ENCODE results near the gene AURKAIP1.

AURKAIP1 gene

GRCh38 chr1:1399872-1400575, 25.0 kb upstream of the AURKAIP1 start:
- TF ChIP-seq, protein P1, sequence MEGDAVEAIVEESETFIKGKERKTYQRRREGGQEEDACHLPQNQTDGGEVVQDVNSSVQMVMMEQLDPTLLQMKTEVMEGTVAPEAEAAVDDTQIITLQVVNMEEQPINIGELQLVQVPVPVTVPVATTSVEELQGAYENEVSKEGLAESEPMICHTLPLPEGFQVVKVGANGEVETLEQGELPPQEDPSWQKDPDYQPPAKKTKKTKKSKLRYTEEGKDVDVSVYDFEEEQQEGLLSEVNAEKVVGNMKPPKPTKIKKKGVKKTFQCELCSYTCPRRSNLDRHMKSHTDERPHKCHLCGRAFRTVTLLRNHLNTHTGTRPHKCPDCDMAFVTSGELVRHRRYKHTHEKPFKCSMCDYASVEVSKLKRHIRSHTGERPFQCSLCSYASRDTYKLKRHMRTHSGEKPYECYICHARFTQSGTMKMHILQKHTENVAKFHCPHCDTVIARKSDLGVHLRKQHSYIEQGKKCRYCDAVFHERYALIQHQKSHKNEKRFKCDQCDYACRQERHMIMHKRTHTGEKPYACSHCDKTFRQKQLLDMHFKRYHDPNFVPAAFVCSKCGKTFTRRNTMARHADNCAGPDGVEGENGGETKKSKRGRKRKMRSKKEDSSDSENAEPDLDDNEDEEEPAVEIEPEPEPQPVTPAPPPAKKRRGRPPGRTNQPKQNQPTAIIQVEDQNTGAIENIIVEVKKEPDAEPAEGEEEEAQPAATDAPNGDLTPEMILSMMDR (IDR thresholded peaks at IDR 0.05), result no peak

- TF ChIP-seq, protein P1 (IDR thresholded peaks at IDR 0.05), result peak; percentile 43; the same call in 1 of the 2 replicates
These were observed 24.3 kb upstream of the AURKAIP1 start, which contains the start of gene CCNL2 for GRCh38 chr1:1399187-1399871. Gene CCNL2, minus strand, starts transcription at chr1:1399335. Its CDS starts 29 bp downstream, at chr1:1399306.

DNA sequence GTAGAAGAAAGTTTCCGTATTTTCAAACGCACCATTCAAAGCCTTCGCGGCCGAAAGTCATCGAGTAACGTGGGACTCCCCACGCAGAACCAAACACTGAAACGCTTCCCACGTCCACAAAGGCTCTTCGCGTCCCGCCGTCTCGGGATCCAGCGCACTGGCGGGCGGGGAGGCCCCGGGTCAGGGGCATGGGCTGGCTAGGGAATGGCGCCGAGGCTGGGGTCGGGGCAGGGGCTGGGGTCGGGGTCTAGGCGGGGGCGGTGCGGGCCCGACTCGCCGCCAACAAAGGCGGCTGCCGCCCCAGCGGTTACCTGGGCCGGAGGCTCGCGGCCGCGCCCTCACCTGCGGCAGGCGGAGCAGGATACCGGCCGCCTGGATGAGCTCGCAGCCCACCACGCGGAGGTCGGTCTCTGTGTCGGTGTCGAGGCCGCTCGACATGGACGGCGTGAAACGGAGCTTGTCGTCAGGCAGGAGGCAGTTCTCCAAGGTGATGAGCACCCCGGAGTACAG, 23.7 kb upstream of the AURKAIP1 start:
- TF ChIP-seq, protein P1 (IDR thresholded peaks at IDR 0.05), result no peak

- TF ChIP-seq, protein P1 (IDR thresholded peaks at IDR 0.05), result no peak
These were observed 23.0 kb upstream of the AURKAIP1 start for GRCh38 chr1:1397839-1398523.

GRCh38 chr1:1395166-1395565, 20.2 kb upstream of the AURKAIP1 start:
- TF ChIP-seq, protein P1 (IDR thresholded peaks at IDR 0.05), result no peak

DNA sequence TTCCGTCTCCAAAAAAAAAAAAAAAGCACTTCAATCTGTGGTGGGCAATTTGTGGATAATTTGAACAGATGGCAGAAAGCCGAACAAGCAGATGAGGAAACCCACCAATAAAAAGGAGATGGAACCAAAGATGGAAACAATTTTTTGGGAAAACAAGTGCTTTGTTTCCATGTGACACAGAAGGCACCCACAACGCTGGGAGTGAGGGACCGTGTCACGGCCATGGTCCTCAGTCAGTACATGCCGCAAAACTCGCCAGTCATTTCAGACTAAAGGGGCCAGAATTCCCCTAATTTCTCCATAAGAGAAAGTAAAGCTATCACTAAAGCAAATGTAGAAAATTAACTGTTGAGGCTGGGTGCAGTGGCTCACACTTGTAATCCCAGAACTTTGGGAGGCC, 19.1 kb upstream of the AURKAIP1 start:
- TF ChIP-seq, protein P1 (IDR thresholded peaks at IDR 0.05), result no peak

- TF ChIP-seq, protein P1 (IDR thresholded peaks at IDR 0.05), result no peak
These were observed 18.4 kb upstream of the AURKAIP1 start for GRCh38 chr1:1393428-1393827.

Data from LNCAP (cell line).